Measurements from ENCODE around the gene WDR44.

The WDR44 gene

GRCh38 chrX:118346258-118347094, 570 bp downstream of the WDR44 start:
- DNase-seq, result peak; percentile 31 to 51 (median 41)
- no peaks in the 10 kb centered on the region for H3K9me3 ChIP-seq (ENCODE audit: control insufficient read depth, low read length)
- H3K27me3 ChIP-seq (replicated peaks; ENCODE audit: control insufficient read depth, insufficient read depth, low read length, poor library complexity, severe bottlenecking), result no peaks in the 10 kb centered on the region
- H3K36me3 ChIP-seq (ENCODE audit: control insufficient read depth, insufficient read depth, low read length), result no peaks in the 10 kb centered on the region
- peaks cover 6% of the 10 kb centered on the region for H3K4me1 ChIP-seq (ENCODE audit: control insufficient read depth, insufficient read depth, low read length, poor library complexity, severe bottlenecking)
- H3K27ac ChIP-seq (ENCODE audit: insufficient read depth, low read length, poor library complexity, severe bottlenecking), result peak overlapping the region; percentile 88
- peak overlapping the region; percentile 73 for H3K4me3 ChIP-seq (ENCODE audit: insufficient read depth, low read depth, low read length, poor library complexity, severe bottlenecking)

GRCh38 chrX:118347131-118347530, 1.2 kb downstream of the WDR44 start:
- H3K27ac ChIP-seq (ENCODE audit: insufficient read depth, low read length, poor library complexity, severe bottlenecking), result peak overlapping the region; percentile 88
- no peaks in the 10 kb centered on the region for H3K9me3 ChIP-seq (ENCODE audit: control insufficient read depth, low read length)
- H3K27me3 ChIP-seq (replicated peaks; ENCODE audit: control insufficient read depth, insufficient read depth, low read length, poor library complexity, severe bottlenecking), result no peaks in the 10 kb centered on the region
- H3K36me3 ChIP-seq (ENCODE audit: control insufficient read depth, insufficient read depth, low read length), result no peaks in the 10 kb centered on the region
- peak overlapping the region; percentile 73 for H3K4me3 ChIP-seq (ENCODE audit: insufficient read depth, low read depth, low read length, poor library complexity, severe bottlenecking)
- H3K4me1 ChIP-seq (ENCODE audit: control insufficient read depth, insufficient read depth, low read length, poor library complexity, severe bottlenecking), result peaks cover 6% of the 10 kb centered on the region
- DNase-seq, result no peak

- no peaks in the 10 kb centered on the region for H3K36me3 ChIP-seq (ENCODE audit: control insufficient read depth, insufficient read depth, low read length)
- no peaks in the 10 kb centered on the region for H3K27me3 ChIP-seq (replicated peaks; ENCODE audit: control insufficient read depth, insufficient read depth, low read length, poor library complexity, severe bottlenecking)
- H3K9me3 ChIP-seq (ENCODE audit: control insufficient read depth, low read length), result no peaks in the 10 kb centered on the region
- H3K4me1 ChIP-seq (ENCODE audit: control insufficient read depth, insufficient read depth, low read length, poor library complexity, severe bottlenecking), result peaks cover 9% of the 10 kb centered on the region
- DNase-seq, result no peak
- H3K4me3 ChIP-seq (ENCODE audit: insufficient read depth, low read depth, low read length, poor library complexity, severe bottlenecking), result peak overlapping the region; percentile 73
- H3K27ac ChIP-seq (ENCODE audit: insufficient read depth, low read length, poor library complexity, severe bottlenecking), result peak overlapping the region; percentile 88
Measured at GRCh38 chrX:118347736-118348135, 1.8 kb downstream of the WDR44 start.

GRCh38 chrX:118348186-118348810, 2.4 kb downstream of the WDR44 start:
- peaks cover 9% of the 10 kb centered on the region for H3K4me1 ChIP-seq (ENCODE audit: control insufficient read depth, insufficient read depth, low read length, poor library complexity, severe bottlenecking)
- peak overlapping the region; percentile 25 for H3K27ac ChIP-seq (ENCODE audit: insufficient read depth, low read length, poor library complexity, severe bottlenecking)
- no peaks in the 10 kb centered on the region for H3K27me3 ChIP-seq (replicated peaks; ENCODE audit: control insufficient read depth, insufficient read depth, low read length, poor library complexity, severe bottlenecking)
- no peak for DNase-seq
- H3K9me3 ChIP-seq (ENCODE audit: control insufficient read depth, low read length), result no peaks in the 10 kb centered on the region
- H3K4me3 ChIP-seq (ENCODE audit: insufficient read depth, low read depth, low read length, poor library complexity, severe bottlenecking), result peak overlapping the region; percentile 73
- no peaks in the 10 kb centered on the region for H3K36me3 ChIP-seq (ENCODE audit: control insufficient read depth, insufficient read depth, low read length)

GRCh38 chrX:118349188-118349587, 3.3 kb downstream of the WDR44 start:
- no peak overlapping the region for H3K27ac ChIP-seq (ENCODE audit: insufficient read depth, low read length, poor library complexity, severe bottlenecking)
- H3K4me3 ChIP-seq (ENCODE audit: insufficient read depth, low read depth, low read length, poor library complexity, severe bottlenecking), result no peak overlapping the region
- H3K36me3 ChIP-seq (ENCODE audit: control insufficient read depth, insufficient read depth, low read length), result no peaks in the 10 kb centered on the region
- no peaks in the 10 kb centered on the region for H3K27me3 ChIP-seq (replicated peaks; ENCODE audit: control insufficient read depth, insufficient read depth, low read length, poor library complexity, severe bottlenecking)
- peaks cover 9% of the 10 kb centered on the region for H3K4me1 ChIP-seq (ENCODE audit: control insufficient read depth, insufficient read depth, low read length, poor library complexity, severe bottlenecking)
- DNase-seq, result no peak
- H3K9me3 ChIP-seq (ENCODE audit: control insufficient read depth, low read length), result no peaks in the 10 kb centered on the region

- DNase-seq, result no peak
- peaks cover 9% of the 10 kb centered on the region for H3K4me1 ChIP-seq (ENCODE audit: control insufficient read depth, insufficient read depth, low read length, poor library complexity, severe bottlenecking)
- H3K9me3 ChIP-seq (ENCODE audit: control insufficient read depth, low read length), result no peaks in the 10 kb centered on the region
- H3K27ac ChIP-seq (ENCODE audit: insufficient read depth, low read length, poor library complexity, severe bottlenecking), result no peak overlapping the region
- H3K36me3 ChIP-seq (ENCODE audit: control insufficient read depth, insufficient read depth, low read length), result no peaks in the 10 kb centered on the region
- no peaks in the 10 kb centered on the region for H3K27me3 ChIP-seq (replicated peaks; ENCODE audit: control insufficient read depth, insufficient read depth, low read length, poor library complexity, severe bottlenecking)
- H3K4me3 ChIP-seq (ENCODE audit: insufficient read depth, low read depth, low read length, poor library complexity, severe bottlenecking), result no peak overlapping the region
Measured at GRCh38 chrX:118350221-118350620, 4.3 kb downstream of the WDR44 start.

- Histone ChIP-seq H3K4me3 (ENCODE audit: insufficient read depth, low read depth, low read length, poor library complexity, severe bottlenecking) (no peak overlapping the region), H3K9me3 (ENCODE audit: control insufficient read depth, low read length) (no peaks in the 10 kb centered on the region), H3K27ac (ENCODE audit: insufficient read depth, low read length, poor library complexity, severe bottlenecking) (no peak overlapping the region), H3K4me1 (ENCODE audit: control insufficient read depth, insufficient read depth, low read length, poor library complexity, severe bottlenecking) (peaks cover 9% of the 10 kb centered on the region), H3K27me3 (replicated peaks; ENCODE audit: control insufficient read depth, insufficient read depth, low read length, poor library complexity, severe bottlenecking) (no peaks in the 10 kb centered on the region), H3K36me3 (ENCODE audit: control insufficient read depth, insufficient read depth, low read length) (no peaks in the 10 kb centered on the region)
- DNase-seq, result no peak
Measured at GRCh38 chrX:118350706-118351105, 4.8 kb downstream of the WDR44 start.

- Histone ChIP-seq H3K27me3 (replicated peaks; ENCODE audit: control insufficient read depth, insufficient read depth, low read length, poor library complexity, severe bottlenecking) (no peaks in the 10 kb centered on the region), H3K4me1 (ENCODE audit: control insufficient read depth, insufficient read depth, low read length, poor library complexity, severe bottlenecking) (peaks cover 9% of the 10 kb centered on the region), H3K36me3 (ENCODE audit: control insufficient read depth, insufficient read depth, low read length) (no peaks in the 10 kb centered on the region), H3K9me3 (ENCODE audit: control insufficient read depth, low read length) (no peaks in the 10 kb centered on the region), H3K4me3 (ENCODE audit: insufficient read depth, low read depth, low read length, poor library complexity, severe bottlenecking) (no peak overlapping the region), H3K27ac (ENCODE audit: insufficient read depth, low read length, poor library complexity, severe bottlenecking) (no peak overlapping the region)
- no peak for DNase-seq
Measured at GRCh38 chrX:118352566-118352965, 6.7 kb downstream of the WDR44 start.

- DNase-seq, result no peak
- H3K4me3 ChIP-seq (ENCODE audit: insufficient read depth, low read depth, low read length, poor library complexity, severe bottlenecking), result no peak overlapping the region
- H3K36me3 ChIP-seq (ENCODE audit: control insufficient read depth, insufficient read depth, low read length), result no peaks in the 10 kb centered on the region
- H3K4me1 ChIP-seq (ENCODE audit: control insufficient read depth, insufficient read depth, low read length, poor library complexity, severe bottlenecking), result peaks cover 7% of the 10 kb centered on the region
- no peak overlapping the region for H3K27ac ChIP-seq (ENCODE audit: insufficient read depth, low read length, poor library complexity, severe bottlenecking)
- no peaks in the 10 kb centered on the region for H3K9me3 ChIP-seq (ENCODE audit: control insufficient read depth, low read length)
- no peaks in the 10 kb centered on the region for H3K27me3 ChIP-seq (replicated peaks; ENCODE audit: control insufficient read depth, insufficient read depth, low read length, poor library complexity, severe bottlenecking)
Measured at GRCh38 chrX:118353081-118353850, 7.4 kb downstream of the WDR44 start.

All from effector memory CD4-positive, alpha-beta T cell (primary cell).